OCI-LY1 (cell line): ENCODE results near the gene ZNF469.

ENCODE experiments used
- EZH2 ChIP-seq: fragments of 200-600 bp; sonication (generic), shearing (Covaris generic); IDR thresholded peaks from 2 replicates; pipeline ENCODE4 v1.8.0; 2017; ENCODE audit warnings: borderline replicate concordance, mixed run types, mild to moderate bottlenecking, antibody characterized with exemption, low read length, moderate library complexity, mixed read lengths
- TF ChIP-seq, protein P1 (sequence below): fragments of 200-600 bp; sonication (generic), shearing (Covaris generic); IDR thresholded peaks from 2 replicates; pipeline ENCODE4 v1.5.1; 2017; ENCODE audit warnings: mild to moderate bottlenecking, antibody characterized with exemption, low read length, moderate library complexity, mixed read lengths

- TF ChIP-seq, protein P1, sequence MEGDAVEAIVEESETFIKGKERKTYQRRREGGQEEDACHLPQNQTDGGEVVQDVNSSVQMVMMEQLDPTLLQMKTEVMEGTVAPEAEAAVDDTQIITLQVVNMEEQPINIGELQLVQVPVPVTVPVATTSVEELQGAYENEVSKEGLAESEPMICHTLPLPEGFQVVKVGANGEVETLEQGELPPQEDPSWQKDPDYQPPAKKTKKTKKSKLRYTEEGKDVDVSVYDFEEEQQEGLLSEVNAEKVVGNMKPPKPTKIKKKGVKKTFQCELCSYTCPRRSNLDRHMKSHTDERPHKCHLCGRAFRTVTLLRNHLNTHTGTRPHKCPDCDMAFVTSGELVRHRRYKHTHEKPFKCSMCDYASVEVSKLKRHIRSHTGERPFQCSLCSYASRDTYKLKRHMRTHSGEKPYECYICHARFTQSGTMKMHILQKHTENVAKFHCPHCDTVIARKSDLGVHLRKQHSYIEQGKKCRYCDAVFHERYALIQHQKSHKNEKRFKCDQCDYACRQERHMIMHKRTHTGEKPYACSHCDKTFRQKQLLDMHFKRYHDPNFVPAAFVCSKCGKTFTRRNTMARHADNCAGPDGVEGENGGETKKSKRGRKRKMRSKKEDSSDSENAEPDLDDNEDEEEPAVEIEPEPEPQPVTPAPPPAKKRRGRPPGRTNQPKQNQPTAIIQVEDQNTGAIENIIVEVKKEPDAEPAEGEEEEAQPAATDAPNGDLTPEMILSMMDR = no peak
- TF ChIP-seq EZH2 = no peak
These were observed 5.7 kb upstream of the ZNF469 start for GRCh38 chr16:88376835-88377726.
